HFFc6 (cell line): ENCODE results near the gene LZTR1. TPM values are rescaled to one million over a fixed set of nuclear protein-coding genes. Genes with fewer than 3 reads are reported as not detected.
"Not testable (repeated sequence)": the region's sequence is repeated elsewhere in the genome, so short reads cannot be mapped to it uniquely, and the experiment has no call there.

Experiments
- DNase-seq: peaks from one replicate; pipeline ENCODE4 v3.0.0-alpha.2; 2018
- H3K27ac Mint-ChIP-seq: 2 replicates; pipeline ENCODE4 v1.8.0; 2020; ENCODE audit warnings: mild to moderate bottlenecking, mixed read lengths
- H3K27me3 Mint-ChIP-seq: 2 replicates; pipeline ENCODE4 v1.8.0; 2021; ENCODE audit warnings: mild to moderate bottlenecking, moderate library complexity, mixed read lengths; ENCODE audit not compliant: insufficient read depth
- H3K36me3 Mint-ChIP-seq: 2 replicates; pipeline ENCODE4 v1.8.0; 2021; ENCODE audit warnings: low read depth, mixed read lengths
- H3K4me1 Mint-ChIP-seq: 2 replicates; pipeline ENCODE4 v1.8.0; 2020; ENCODE audit warnings: low read depth, mixed read lengths
- H3K4me3 Mint-ChIP-seq: 2 replicates; pipeline ENCODE4 v1.8.0; 2020; ENCODE audit warnings: mild to moderate bottlenecking, moderate library complexity, mixed read lengths
- H3K9me3 Mint-ChIP-seq: 2 replicates; pipeline ENCODE4 v1.8.0; 2020; ENCODE audit warnings: mild to moderate bottlenecking, mixed read lengths
- CTCF ChIP-seq: fragments of 200-600 bp; sonication (generic); IDR thresholded peaks from 2 replicates; pipeline ENCODE4 v1.5.0; 2021; ENCODE audit warnings: antibody characterized with exemption, mild to moderate bottlenecking
- microRNA-seq: library from miRNA; unstranded; fragments of <30 nt; microRNA quantifications from one replicate; pipeline ENCODE4, GENCODE V29; 2019
- total RNA-seq, 6 experiments: library from RNA; stranded (reverse); fragmentation: NEBNext Ultra II Directional; extraction: Animal tissue kit (Norgen Biotek cat#: 25700); gene quantifications; 2 replicates in 1 of 6; 3 replicates in 5 of 6; pipeline ENCODE4 v1.2.3, GENCODE V29; 2021

Gene LZTR1
- total RNA-seq, 6 experiments from 2014 or later: 50.6 to 64.0 (median 57.2) TPM

GRCh38 chr22:21047035-21047661, 65.1 kb downstream of the LZTR1 start:
- peaks cover 11% of the 10 kb centered on the region for H3K27me3 Mint-ChIP-seq
- H3K4me1 Mint-ChIP-seq: peaks cover 54% of the 10 kb centered on the region
- no peak overlapping the region for H3K27ac Mint-ChIP-seq
- H3K9me3 Mint-ChIP-seq: no peaks in the 10 kb centered on the region
- no peak for DNase-seq
- H3K4me3 Mint-ChIP-seq: no peak overlapping the region
- no peaks in the 10 kb centered on the region for H3K36me3 Mint-ChIP-seq
- no peak for TF ChIP-seq CTCF

GRCh38 chr22:21047730-21048129, 65.6 kb downstream of the LZTR1 start:
- Mint-ChIP-seq H3K36me3 (no peaks in the 10 kb centered on the region), H3K4me1 (peaks cover 54% of the 10 kb centered on the region), H3K9me3 (no peaks in the 10 kb centered on the region), H3K27me3 (peaks cover 11% of the 10 kb centered on the region), H3K27ac (no peak overlapping the region), H3K4me3 (no peak overlapping the region)
- TF ChIP-seq CTCF: no peak
- DNase-seq: no peak

- Mint-ChIP-seq H3K27me3 (peaks cover 11% of the 10 kb centered on the region), H3K4me1 (peaks cover 54% of the 10 kb centered on the region)
- H3K4me3 Mint-ChIP-seq, DNase-seq, H3K9me3 Mint-ChIP-seq, H3K27ac Mint-ChIP-seq, H3K36me3 Mint-ChIP-seq: not testable (repeated sequence)
Measured at GRCh38 chr22:21048448-21048847, 66.4 kb downstream of the LZTR1 start.

Small RNA genes lying within 50 kb of the gene (microRNA-seq; reads per million reads assigned to microRNA genes)
- not detected for gene MIR649

Other genes starting within 250 kb of the LZTR1 start
- under 1 TPM in 5 of 6 experiments, not detected in 1; 0.07 to 0.19 (median 0.11) TPM for gene SERPIND1, start 208.2 kb upstream of the LZTR1 start, total RNA-seq
- gene PI4KA, start 123.5 kb upstream of the LZTR1 start, total RNA-seq: 10 to 100 TPM; 51.0 to 61.3 (median 57.2) TPM
- 10 to 100 TPM; 34.2 to 40.7 (median 38.0) TPM for gene SNAP29, start 123.3 kb upstream of the LZTR1 start, total RNA-seq
- 10 to 100 TPM; 44.0 to 51.5 (median 47.6) TPM for gene CRKL, start 64.9 kb upstream of the LZTR1 start, total RNA-seq
- gene AIFM3, start 15.0 kb upstream of the LZTR1 start, total RNA-seq: under 1 TPM in 3 of 6 experiments, not detected in 3; 0.15 to 0.51 (median 0.31) TPM
- 10 to 100 TPM; 17.8 to 23.1 (median 21.1) TPM for gene THAP7, start 19.8 kb downstream of the LZTR1 start, total RNA-seq
- 1 to 10 TPM; 1.6 to 4.0 (median 1.9) TPM for gene P2RX6, start 32.9 kb downstream of the LZTR1 start, total RNA-seq
- under 1 TPM in 1 of 6 experiments, not detected in 5; 0.07 TPM for gene SLC7A4, start 50.3 kb downstream of the LZTR1 start, total RNA-seq
- gene LRRC74B, start 63.6 kb downstream of the LZTR1 start, total RNA-seq: not detected